HCT116 (cell line): ENCODE measurements around the gene FAM168B. TPM values are rescaled to one million over a fixed set of nuclear protein-coding genes. Genes with fewer than 3 reads are reported as not detected.

ENCODE experiments used
- ATAC-seq: fragments of 200-7000 bp; cut with Tn5 transposase; 2 replicates; pipeline ENCODE4 v1.9.1; 2020; ENCODE audit warnings: mild to moderate bottlenecking, moderate library complexity
- BruUV-seq: library from RNA; stranded (reverse); fragments of 400-500 nt; replicated peaks from 2 replicates; lab custom pipeline; 2021; lab: Mats Ljungman, UMichigan
- CTCF ChIA-PET: fragments of 300-600 bp; sonication (Branson Sonifier 250); formaldehyde crosslinking; loops from one replicate; lab custom pipeline; 2021; ENCODE audit warnings: antibody characterized with exemption; lab: Charles Lee
- POLR2A ChIA-PET: fragments of 300-600, 350-600 bp; sonication (Branson Sonifier 250); formaldehyde crosslinking; loops from one replicate; lab custom pipeline; 2021; ENCODE audit warnings: antibody characterized with exemption; lab: Charles Lee
- RAD21 ChIA-PET, 2 experiments: fragments of 300-600 bp; sonication (Branson Sonifier 250); formaldehyde crosslinking; loops; one replicate each; lab custom pipeline; 2023; ENCODE audit warnings: low total read pairs in 2 of 2; ENCODE audit not compliant: uncharacterized antibody in 2 of 2, unreplicated experiment in 2 of 2, low non-redundant PET in 1 of 2; lab: Charles Lee
- DNase-seq: peaks from one replicate; pipeline ENCODE4 v3.0.0-alpha.2; 2010; ENCODE audit warnings: low read depth, low spot score
- H2AFZ ChIP-seq: fragments of 200-600 bp; shearing (Covaris generic), sonication (generic); 2 replicates; pipeline ENCODE4 v1.6.1; 2017; ENCODE audit warnings: low read depth, mixed run types, mixed read lengths, antibody characterized with exemption, low read length; ENCODE audit not compliant: poor library complexity, severe bottlenecking
- H3K27ac ChIP-seq: 2 replicates; pipeline ENCODE4 v1.5.1; 2012; ENCODE audit warnings: low read depth, low read length
- H3K27me3 ChIP-seq: fragments of 200-600 bp; sonication (generic); 2 replicates; pipeline ENCODE4 v1.6.1; 2016; ENCODE audit warnings: mixed run types, low read length, mixed read lengths; ENCODE audit not compliant: insufficient read depth
- H3K36me3 ChIP-seq, 2 experiments: fragments of 200-500 bp in 1 of 2; fragments of 200-600 bp in 1 of 2; sonication (Bioruptor generic) in 1 of 2; sonication (generic) in 1 of 2; 2 replicates each; pipeline versions ENCODE4 v1.5.1 to v1.6.1; 2014 to 2016; ENCODE audit warnings: low read length in 2 of 2, inconsistent platforms in 1 of 2, mixed read lengths in 1 of 2, mixed run types in 1 of 2; ENCODE audit not compliant: insufficient read depth in 2 of 2, control insufficient read depth in 1 of 2
- H3K4me1 ChIP-seq, 2 experiments: fragments of 200-600 bp in 1 of 2; sonication (generic) in 1 of 2; 2 replicates each; pipeline versions ENCODE4 v1.5.1 to v1.6.1; 2012 to 2017; ENCODE audit warnings: low read length in 2 of 2, inconsistent platforms in 1 of 2, mild to moderate bottlenecking in 1 of 2, mixed read lengths in 1 of 2, mixed run types in 1 of 2, moderate library complexity in 1 of 2; ENCODE audit not compliant: insufficient read depth in 2 of 2, control insufficient read depth in 1 of 2
- H3K4me2 ChIP-seq: fragments of 200-600 bp; sonication (generic); 2 replicates; pipeline ENCODE4 v1.6.1; 2017; ENCODE audit warnings: mixed run types, low read length, mixed read lengths
- H3K4me3 ChIP-seq, 2 experiments: fragments of 200-600 bp in 1 of 2; sonication (generic) in 1 of 2; replicated peaks in 1 of 2; 2 replicates each; pipeline ENCODE4 v1.5.1; 2011 to 2016; ENCODE audit warnings: low read length in 2 of 2, control low read depth in 1 of 2, low read depth in 1 of 2, mild to moderate bottlenecking in 1 of 2, mixed read lengths in 1 of 2, mixed run types in 1 of 2
- H3K79me2 ChIP-seq: fragments of 200-600 bp; sonication (generic); 2 replicates; pipeline ENCODE4 v1.6.1; 2017; ENCODE audit warnings: mild to moderate bottlenecking, mixed run types, low read length, moderate library complexity, mixed read lengths; ENCODE audit not compliant: insufficient read depth
- H3K9ac ChIP-seq: fragments of 200-600 bp; sonication (generic); 2 replicates; pipeline ENCODE4 v1.6.1; 2016; ENCODE audit warnings: low read length, mixed read lengths
- H3K9me2 ChIP-seq: fragments of 200-600 bp; sonication (generic), shearing (Covaris generic); 2 replicates; pipeline ENCODE4 v1.6.1; 2017; ENCODE audit warnings: mixed run types, mild to moderate bottlenecking, moderate library complexity; ENCODE audit not compliant: insufficient read depth
- H3K9me3 ChIP-seq, 2 experiments: fragments of 200-500 bp in 1 of 2; fragments of 200-600 bp in 1 of 2; sonication (Bioruptor generic) in 1 of 2; sonication (generic) in 1 of 2; 2 replicates each; pipeline ENCODE4 v1.6.1; 2014 to 2017; ENCODE audit warnings: low read length in 2 of 2, mixed read lengths in 2 of 2, inconsistent platforms in 1 of 2, low read depth in 1 of 2, mild to moderate bottlenecking in 1 of 2, mixed run types in 1 of 2, moderate library complexity in 1 of 2; ENCODE audit not compliant: control insufficient read depth in 1 of 2, insufficient read depth in 1 of 2
- H4K20me1 ChIP-seq: fragments of 200-600 bp; sonication (generic), shearing (Covaris generic); 2 replicates; pipeline ENCODE4 v1.6.1; 2017; ENCODE audit warnings: mixed run types, mild to moderate bottlenecking, moderate library complexity; ENCODE audit not compliant: insufficient read depth
- ATF3 ChIP-seq: IDR thresholded peaks from 2 replicates; pipeline ENCODE4 v1.6.1; 2012
- CTCF ChIP-seq, 3 experiments: fragments of 200-600 bp in 1 of 3; sonication (generic) in 1 of 3; IDR thresholded peaks in 2 of 3; conservative IDR thresholded peaks in 1 of 3; 2 replicates each; pipeline ENCODE4 v1.5.1; 2012 to 2017; ENCODE audit warnings: low read depth in 2 of 3, low read length in 2 of 3, antibody characterized with exemption in 1 of 3, borderline replicate concordance in 1 of 3, control low read depth in 1 of 3, mild to moderate bottlenecking in 1 of 3, mixed read lengths in 1 of 3, mixed run types in 1 of 3, moderate library complexity in 1 of 3; ENCODE audit not compliant: insufficient read depth in 1 of 3
- EGR1 ChIP-seq: IDR thresholded peaks from 2 replicates; pipeline ENCODE4 v1.6.1; 2012; ENCODE audit warnings: low read depth
- EZH2 ChIP-seq: fragments of 200-600 bp; sonication (generic); IDR thresholded peaks from 2 replicates; pipeline ENCODE4 v1.6.1; 2017; ENCODE audit warnings: antibody characterized with exemption, mixed run types
- EZH2phosphoT487 ChIP-seq: fragments of 200-600 bp; IDR thresholded peaks from 2 replicates; pipeline ENCODE4 v1.6.1; 2018; ENCODE audit warnings: antibody characterized with exemption, borderline replicate concordance
- JUND ChIP-seq: IDR thresholded peaks from 2 replicates; pipeline ENCODE4 v1.6.1; 2012
- MAX ChIP-seq: IDR thresholded peaks from 2 replicates; pipeline ENCODE4 v1.6.1; 2012
- POLR2A ChIP-seq: IDR thresholded peaks from 2 replicates; pipeline ENCODE4 v1.7.0; 2011; ENCODE audit warnings: borderline replicate concordance; ENCODE audit not compliant: insufficient read depth, insufficient read length; ENCODE audit errors: extremely low read depth
- POLR2AphosphoS5 ChIP-seq: IDR thresholded peaks from 2 replicates; pipeline ENCODE4 v1.6.1; 2011; ENCODE audit warnings: mild to moderate bottlenecking, low read depth, low read length, moderate library complexity
- REST ChIP-seq: IDR thresholded peaks from 2 replicates; pipeline ENCODE4 v1.6.1; 2012; ENCODE audit warnings: low read depth
- SIN3A ChIP-seq: IDR thresholded peaks from 2 replicates; pipeline ENCODE4 v1.6.1; 2012; ENCODE audit warnings: low read depth
- SP1 ChIP-seq: IDR thresholded peaks from 2 replicates; pipeline ENCODE4 v1.6.1; 2012; ENCODE audit warnings: low read depth
- SRF ChIP-seq: IDR thresholded peaks from 2 replicates; pipeline ENCODE4 v1.6.1; 2012; ENCODE audit warnings: low read depth
- TCF7L2 ChIP-seq: IDR thresholded peaks from 2 replicates; pipeline ENCODE4 v1.7.0; 2011; ENCODE audit warnings: borderline replicate concordance, inconsistent platforms; ENCODE audit not compliant: insufficient read depth, insufficient read length; ENCODE audit errors: extremely low read depth
- ZFX ChIP-seq: fragments of 450-650 bp; IDR thresholded peaks from 2 replicates; pipeline ENCODE4 v1.6.1; 2017
- ZNF274 ChIP-seq: fragments of 200-500 bp; sonication (Bioruptor generic); IDR thresholded peaks from 2 replicates; pipeline ENCODE4 v1.6.1; 2014; ENCODE audit warnings: mild to moderate bottlenecking, low read depth, low read length, inconsistent platforms
- intact Hi-C: fragments of 100-400 bp; cut with micrococcal nuclease; formaldehyde crosslinking; loops from 2 replicates; pipeline ENCODE4 v1.10.0; 2022
- total RNA-seq: library from RNA; stranded (reverse); gene quantifications from one replicate; pipeline ENCODE4 v1.2.1, GENCODE V29; 2021; ENCODE audit not compliant: unreplicated experiment

FAM168B gene
- total RNA-seq, 1 experiment from 2014 or later = 94.5 TPM

- no peaks in the 10 kb centered on the region for H3K79me2 ChIP-seq
- TF ChIP-seq CTCF (IDR thresholded peaks at IDR 0.05 in 2 of 3, conservative IDR thresholded peaks at IDR 0.05 in 1 of 3; ENCODE audit: borderline replicate concordance in 1 of 3, insufficient read depth in 1 of 3, low read depth in 2 of 3, low read length in 2 of 3) (no peak), ZFX (no peak), ATF3 (no peak), TCF7L2 (no peak), POLR2AphosphoS5 (no peak), EGR1 (no peak), SRF (no peak), ZNF274 (no peak), POLR2A (no peak), REST (no peak), EZH2 (no peak), EZH2phosphoT487 (no peak), SIN3A (no peak), JUND (no peak), MAX (no peak), SP1 (no peak)
- TF ChIP-seq, all 23 proteins: peak for 0
- Histone ChIP-seq H2AFZ (no peak overlapping the region), H3K9me3 (no peaks in the 10 kb centered on the region), H3K4me3 (no peak overlapping the region), H4K20me1 (no peaks in the 10 kb centered on the region), H3K27me3 (no peaks in the 10 kb centered on the region), H3K27ac (no peak overlapping the region), H3K9me2 (no peaks in the 10 kb centered on the region), H3K36me3 (no peaks in the 10 kb centered on the region), H3K4me1 (no peaks in the 10 kb centered on the region), H3K9ac (no peak overlapping the region), H3K4me2 (no peak overlapping the region)
- intact Hi-C loops = no loop called here
- no TSS peak for BruUV-seq
- DNase-seq (no peak), ATAC-seq (no peak)
- CTCF ChIA-PET = no interaction called here
- RAD21 ChIA-PET = no interaction called here
- POLR2A ChIA-PET = no interaction called here
Observed at GRCh38 chr2:131034122-131035051, 58.9 kb downstream of the FAM168B start.
